HepG2 (cell line): ENCODE results near the gene PA2G4. TPM values are rescaled to one million over a fixed set of nuclear protein-coding genes. Genes with fewer than 3 reads are reported as not detected.

Experiments used
- ATAC-seq: fragments of 200-7000 bp; cut with Tn5 transposase; 3 replicates; pipeline ENCODE4 v1.9.1; 2020; ENCODE audit warnings: mild to moderate bottlenecking, moderate library complexity
- BruUV-seq: library from RNA; stranded (reverse); fragments of 400-500 nt; replicated peaks from 2 replicates; lab custom pipeline; 2021; lab: Mats Ljungman, UMichigan
- CTCF ChIA-PET: fragments of 300-600 bp; formaldehyde crosslinking; extraction: SDS; loops from one replicate; lab custom pipeline; 2021; ENCODE audit warnings: low total read pairs, inconsistent platforms, low intra/inter-chr PET ratio; lab: Yijun Ruan, JAX
- POLR2A ChIA-PET: fragments of 350-600 bp; sonication (Branson Sonifier 250); formaldehyde crosslinking; loops from one replicate; lab custom pipeline; 2020; ENCODE audit warnings: antibody characterized with exemption, inconsistent platforms; lab: Yijun Ruan, JAX
- DNase-seq: peaks from one replicate; pipeline ENCODE4 v3.0.0-alpha.2; 2015; ENCODE audit warnings: low spot score
- FAIRE-seq: peaks from 3 replicates; lab custom pipeline; 2011; peaks lifted over from hg19 to GRCh38; lab: Jason Lieb, UNC
- H2AFZ ChIP-seq: one replicate; pipeline ENCODE4 v1.6.1; 2011; ENCODE audit warnings: low read length, inconsistent platforms
- H3K27ac ChIP-seq: fragments of 300-600 bp; 3 replicates; pipeline ENCODE4 v1.8.0; 2011; ENCODE audit warnings: mixed run types, mild to moderate bottlenecking, mixed read lengths, low read length, inconsistent platforms; ENCODE audit not compliant: insufficient read depth; ENCODE audit errors: extremely low read length
- H3K27me3 ChIP-seq, 2 experiments: fragments of 200-600 bp in 1 of 2; 2 replicates in 1 of 2; 3 replicates in 1 of 2; pipeline versions ENCODE4 v1.6.0 to v1.8.0; 2011; ENCODE audit warnings: low read length in 2 of 2, mild to moderate bottlenecking in 2 of 2, moderate library complexity in 2 of 2, inconsistent platforms in 1 of 2; ENCODE audit not compliant: insufficient read depth in 2 of 2, control insufficient read depth in 1 of 2
- H3K36me3 ChIP-seq, 2 experiments: fragments of 200-600 bp in 1 of 2; replicated peaks in 1 of 2; 2 replicates in 1 of 2; 3 replicates in 1 of 2; pipeline versions ENCODE4 v1.5.1 to v1.8.0; 2011; ENCODE audit warnings: low read length in 2 of 2, inconsistent platforms in 1 of 2; ENCODE audit not compliant: insufficient read depth in 2 of 2, control insufficient read depth in 1 of 2
- H3K4me1 ChIP-seq: 2 replicates; pipeline ENCODE4 v1.5.1; 2012; ENCODE audit warnings: low read length, inconsistent platforms; ENCODE audit not compliant: insufficient read depth
- H3K4me2 ChIP-seq: 2 replicates; pipeline ENCODE4 v1.6.0; 2011; ENCODE audit warnings: low read depth, low read length, inconsistent platforms
- H3K4me3 ChIP-seq, 3 experiments: fragments of 200-600 bp in 1 of 3; sonication (generic), shearing (Covaris generic) in 1 of 3; replicated peaks in 1 of 3; 2 replicates each; pipeline ENCODE4 v1.5.1; 2011 to 2016; ENCODE audit warnings: low read length in 3 of 3, inconsistent platforms in 2 of 3, low read depth in 2 of 3, mild to moderate bottlenecking in 2 of 3, control low read depth in 1 of 3, mixed read lengths in 1 of 3; ENCODE audit not compliant: insufficient read depth in 1 of 3
- H3K79me2 ChIP-seq: one replicate; pipeline ENCODE4 v1.6.1; 2011; ENCODE audit warnings: low read length, inconsistent platforms; ENCODE audit not compliant: insufficient read depth
- H3K9ac ChIP-seq: 2 replicates; pipeline ENCODE4 v1.6.0; 2011; ENCODE audit warnings: mild to moderate bottlenecking, low read depth, low read length, inconsistent platforms; ENCODE audit not compliant: insufficient read depth
- H3K9me3 ChIP-seq: 2 replicates; pipeline ENCODE4 v1.5.1; 2012; ENCODE audit warnings: mild to moderate bottlenecking, low read length
- H4K20me1 ChIP-seq: 2 replicates; pipeline ENCODE4 v1.6.0; 2011; ENCODE audit warnings: inconsistent platforms, mild to moderate bottlenecking, low read length, moderate library complexity; ENCODE audit not compliant: insufficient read depth
- CSRNP1 ChIP-seq: sonication (generic); formaldehyde crosslinking; IDR thresholded peaks from 2 replicates; pipeline ENCODE4 v1.8.1; 2023; ENCODE audit warnings: mild to moderate bottlenecking, missing genetic modification reagents
- DNMT1 ChIP-seq: sonication (generic); formaldehyde crosslinking; IDR thresholded peaks from 2 replicates; pipeline ENCODE4 v1.5.1; 2020; ENCODE audit warnings: mild to moderate bottlenecking, missing genetic modification reagents
- EZH2 ChIP-seq: conservative IDR thresholded peaks from 2 replicates; pipeline ENCODE4 v1.6.1; 2012; ENCODE audit warnings: mild to moderate bottlenecking, low read depth, low read length, moderate library complexity
- HOXD1 ChIP-seq: sonication (generic); formaldehyde crosslinking; IDR thresholded peaks from 2 replicates; pipeline ENCODE4 v1.5.0; 2020; ENCODE audit warnings: missing genetic modification reagents
- PAF1 ChIP-seq: IDR thresholded peaks from 2 replicates; pipeline ENCODE4 v1.6.1; 2016; ENCODE audit warnings: missing genetic modification reagents, missing compliant biosample characterization
- PHF20 ChIP-seq: sonication (generic); formaldehyde crosslinking; IDR thresholded peaks from 2 replicates; pipeline ENCODE4 v1.5.0; 2020; ENCODE audit warnings: mild to moderate bottlenecking, missing genetic modification reagents
- POLR2AphosphoS5 ChIP-seq: IDR thresholded peaks from 2 replicates; pipeline ENCODE4 v1.6.1; 2012; ENCODE audit warnings: low read depth, low read length
- RBFOX2 ChIP-seq: fragments of 200-400 bp; formaldehyde crosslinking; IDR thresholded peaks from 2 replicates; pipeline ENCODE4 v1.6.1; 2017; ENCODE audit warnings: low read depth, mild to moderate bottlenecking, low read length
- SP5 ChIP-seq: IDR thresholded peaks from 2 replicates; pipeline ENCODE4 v1.6.1; 2016; ENCODE audit warnings: low read depth, borderline replicate concordance
- SRF ChIP-seq: IDR thresholded peaks from 2 replicates; pipeline ENCODE4 v1.6.1; 2011; ENCODE audit warnings: mild to moderate bottlenecking, low read depth, low read length, moderate library complexity
- TAF15 ChIP-seq: fragments of 200-400 bp; formaldehyde crosslinking; IDR thresholded peaks from one replicate; pipeline ENCODE4 v1.6.1; 2018; ENCODE audit warnings: mild to moderate bottlenecking, low read depth, low read length; ENCODE audit not compliant: poor library complexity, severe bottlenecking
- TOE1 ChIP-seq: sonication (generic); formaldehyde crosslinking; IDR thresholded peaks from 2 replicates; pipeline ENCODE4 v1.4.0; 2020; ENCODE audit warnings: mild to moderate bottlenecking, missing genetic modification reagents
- ZBTB1 ChIP-seq: sonication (generic); formaldehyde crosslinking; IDR thresholded peaks from 2 replicates; pipeline ENCODE4 v1.4.0; 2020; ENCODE audit warnings: missing genetic modification reagents, borderline replicate concordance
- ZNF121 ChIP-seq: sonication (generic); formaldehyde crosslinking; IDR thresholded peaks from 2 replicates; pipeline ENCODE4 v1.5.0; 2020; ENCODE audit warnings: mild to moderate bottlenecking, missing genetic modification reagents
- ZNF564 ChIP-seq: sonication (generic); formaldehyde crosslinking; IDR thresholded peaks from 2 replicates; pipeline ENCODE4 v1.8.1; 2023; ENCODE audit warnings: mild to moderate bottlenecking, missing genetic modification reagents
- ZNF790 ChIP-seq: sonication (generic); formaldehyde crosslinking; IDR thresholded peaks from 2 replicates; pipeline ENCODE4 v1.8.0; 2022; ENCODE audit warnings: missing genetic modification reagents, mild to moderate bottlenecking, borderline replicate concordance
- ZNF879 ChIP-seq: sonication (generic); formaldehyde crosslinking; IDR thresholded peaks from 2 replicates; pipeline ENCODE4 v1.8.1; 2023; ENCODE audit warnings: missing genetic modification reagents
- WGBS: methylation state at CpG from one replicate; pipeline ENCODE4 v1.1.6; 2017; ENCODE audit warnings: low lambda C conversion rate; 5-methylcytosine and 5-hydroxymethylcytosine counted together
- in situ Hi-C: cut with HindIII; loops from 2 replicates; pipeline ENCODE4 v1.10.0; 2017; ENCODE audit warnings: low pct_unique_long_range_greater_than_20kb; ENCODE audit not compliant: extremely low pct_ligation_motif_present
- intact Hi-C: fragments of 100-400 bp; cut with micrococcal nuclease; formaldehyde crosslinking; loops from one replicate; pipeline ENCODE4 v1.10.0; 2022; ENCODE audit not compliant: unreplicated experiment
- polyA plus RNA-seq, 8 experiments: library from polyadenylated mRNA; depleted of rRNA in 3 of 8; stranded (reverse) in 7 of 8; unstranded in 1 of 8; fragments of >200 nt; fragmentation: Illumina TruSeq in 4 of 8; extraction: Trizol in 4 of 8; gene quantifications; 2 replicates each; pipeline versions ENCODE4 v1.2.1 to v1.2.3, GENCODE V29; 2011 to 2016; ENCODE audit warnings: low read depth in 4 of 8, missing spikeins in 1 of 8, mixed read lengths in 1 of 8; ENCODE audit not compliant: insufficient read depth in 1 of 8
- total RNA-seq, 5 experiments: library from RNA; depleted of rRNA; stranded (reverse); fragments of >200 nt; fragmentation: Illumina TruSeq; extraction: Trizol; gene quantifications; 2 replicates each; pipeline ENCODE4 v1.2.3, GENCODE V29; 2016; ENCODE audit warnings: low read depth in 1 of 5

The PA2G4 gene
- total and polyA plus RNA-seq, 2 of the 13 experiments (the other 11 are each of a cell fraction or from before 2014, with no cell fraction given) = 147 to 240 TPM

- in situ Hi-C loops = loop anchor here (5.0 kb wide), 1 partner anchor 55 kb away; no protein-coding TSS in a partner anchor
- no peak for FAIRE-seq
Measured at GRCh38 chr12:56102683-56103065, 1.7 kb upstream of the PA2G4 start.

GRCh38 chr12:56103066-56103711 lies 1.2 kb upstream of the PA2G4 start:
- BruUV-seq = no TSS peak
- POLR2A ChIA-PET = interaction anchor here (1.3 to 6.5 kb wide), 9 partner anchors 13 to 129 kb away, joined by 3 to 279 read pairs (median 15); partner anchors contain the start of genes ERBB3, ESYT1, RAB5B and RPL41
- Histone ChIP-seq H3K4me1 (peaks cover 35% of the 10 kb centered on the region), H2AFZ (no peak overlapping the region), H3K4me2 (peak overlapping the region; percentile 91), H3K79me2 (peaks cover 34% of the 10 kb centered on the region), H3K27ac (peak overlapping the region; percentile 64), H3K27me3 (no peaks in the 10 kb centered on the region), H3K4me3 (peak overlapping the region in 2 of 3 experiments; percentile 50 to 85; a peak in 2 of 6 replicates), H3K9ac (peak overlapping the region; percentile 75; the same call in 1 of the 2 replicates), H3K9me3 (no peaks in the 10 kb centered on the region), H4K20me1 (peaks cover 4% of the 10 kb centered on the region), H3K36me3 (peaks cover 29 to 56% of the 10 kb centered on the region in 2 experiments)
- CTCF ChIA-PET = no interaction called here
- ATAC-seq (no peak), FAIRE-seq (no peak), DNase-seq (no peak)
- intact Hi-C loops = no loop called here
- WGBS = 92% methylated on average over 6 of the region's 6 CpGs
- in situ Hi-C loops = loop anchor here (5.0 kb wide), 1 partner anchor 56 kb away; no protein-coding TSS in a partner anchor
- peak; percentile 70 for TF ChIP-seq ZNF121
- TF ChIP-seq CSRNP1 (CRISPR knock-in tag) = no peak
- no peak for TF ChIP-seq EZH2
- TF ChIP-seq PAF1 (CRISPR knock-in tag) = peak; percentile 91
- TF ChIP-seq PHF20 = no peak
- TF ChIP-seq SP5 = no peak
- TF ChIP-seq ZBTB1 (CRISPR knock-in tag) = no peak
- TF ChIP-seq ZNF790 = no peak
- no peak for TF ChIP-seq SRF
- TF ChIP-seq ZNF879 = no peak
- TF ChIP-seq POLR2AphosphoS5 = peak; percentile 56
- no peak for TF ChIP-seq TAF15
- TF ChIP-seq TOE1 (CRISPR knock-in tag) = no peak
- TF ChIP-seq RBFOX2 = peak; percentile 65; the same call in 1 of the 2 replicates
- TF ChIP-seq ZNF564 (CRISPR knock-in tag) = no peak
- no peak for TF ChIP-seq HOXD1 (CRISPR knock-in tag)

More at GRCh38 chr12:56102683-56103065, 1.7 kb upstream of the PA2G4 start:
- 100% methylated on average over 1 of the region's 1 CpG for WGBS
- BruUV-seq = TSS peak; percentile 22
- no peak for ATAC-seq
- no peaks in the 10 kb centered on the region for H3K9me3 ChIP-seq
- H3K9ac ChIP-seq = no peak overlapping the region
- 0 out of 2 replicates have a peak, but pooled peaks have one; percentile 35 for TF ChIP-seq RBFOX2
- no peak for TF ChIP-seq DNMT1 (CRISPR knock-in tag)
- H3K27me3 ChIP-seq = no peaks in the 10 kb centered on the region
- no peak for DNase-seq
- peaks cover 4% of the 10 kb centered on the region for H4K20me1 ChIP-seq
- H3K4me3 ChIP-seq = no peak overlapping the region
- ChIA-PET POLR2A (interaction anchor here (1.4 to 6.5 kb wide), 5 partner anchors 13 to 26 kb away, joined by 3 to 279 read pairs (median 46); partner anchors contain the start of genes ERBB3, ESYT1, RPL41 and ZC3H10), CTCF (no interaction called here)
- peaks cover 35% of the 10 kb centered on the region for H3K4me1 ChIP-seq
- no peak overlapping the region for H3K4me2 ChIP-seq
- H2AFZ ChIP-seq = no peak overlapping the region
- H3K79me2 ChIP-seq = peaks cover 32% of the 10 kb centered on the region
- H3K27ac ChIP-seq = peak overlapping the region; percentile 64
- intact Hi-C loops = no loop called here
- peaks cover 29 to 53% of the 10 kb centered on the region in 2 experiments for H3K36me3 ChIP-seq
